Endothelial cell of umbilical vein (primary cell): Measurements from ENCODE around the gene CHN1. TPM values are rescaled to one million over a fixed set of nuclear protein-coding genes. Genes with fewer than 3 reads are reported as not detected.

Source experiments
- BruUV-seq: library from RNA; stranded (reverse); fragments of 400-500 nt; replicated peaks from 2 replicates; lab custom pipeline; 2021; lab: Mats Ljungman, UMichigan
- CTCF ChIA-PET: fragments of 300-600, 350-600 bp; sonication (Branson Sonifier 250); formaldehyde crosslinking; loops from one replicate; lab custom pipeline; 2021; ENCODE audit warnings: antibody characterized with exemption, inconsistent platforms; lab: Charles Lee
- POLR2A ChIA-PET: fragments of 300-600, 350-600 bp; sonication (Branson Sonifier 250); formaldehyde crosslinking; loops from one replicate; lab custom pipeline; 2021; ENCODE audit warnings: antibody characterized with exemption, inconsistent platforms; lab: Charles Lee
- DNase-seq: peaks from one replicate; pipeline ENCODE4 v3.0.0-alpha.2; 2011; ENCODE audit warnings: low read depth, low spot score
- FAIRE-seq: peaks from 2 replicates; lab custom pipeline; 2011; peaks lifted over from hg19 to GRCh38; lab: Jason Lieb, UNC
- H2AFZ ChIP-seq: 2 replicates; pipeline ENCODE4 v1.6.0; 2012; ENCODE audit warnings: low read depth, low read length, control low read depth, inconsistent platforms
- H3K27ac ChIP-seq: 2 replicates; pipeline ENCODE4 v1.5.1; 2011; ENCODE audit warnings: low read depth, mild to moderate bottlenecking, control low read depth, low read length, moderate library complexity; ENCODE audit not compliant: insufficient read depth
- H3K27me3 ChIP-seq, 2 experiments: 2 replicates each; pipeline versions ENCODE4 v1.6.0 to v1.6.1; 2011; ENCODE audit warnings: low read length in 2 of 2, mixed read lengths in 1 of 2; ENCODE audit not compliant: control insufficient read depth in 2 of 2, insufficient read depth in 2 of 2
- H3K36me3 ChIP-seq, 2 experiments: 2 replicates in 1 of 2; 3 replicates in 1 of 2; pipeline ENCODE4 v1.5.1; 2011; ENCODE audit warnings: low read length in 2 of 2, mild to moderate bottlenecking in 1 of 2, moderate library complexity in 1 of 2; ENCODE audit not compliant: control insufficient read depth in 2 of 2, insufficient read depth in 2 of 2; ENCODE audit errors: extremely low read depth in 1 of 2
- H3K4me1 ChIP-seq: 3 replicates; pipeline ENCODE4 v1.5.1; 2011; ENCODE audit warnings: mild to moderate bottlenecking, low read length; ENCODE audit not compliant: control insufficient read depth, insufficient read depth; ENCODE audit errors: extremely low read depth
- H3K4me2 ChIP-seq: 2 replicates; pipeline ENCODE4 v1.6.1; 2011; ENCODE audit warnings: low read length, control low read depth, mixed read lengths; ENCODE audit not compliant: insufficient read depth
- H3K4me3 ChIP-seq, 3 experiments: fragments of 200-600 bp in 1 of 3; sonication (generic), shearing (Covaris generic) in 1 of 3; replicated peaks in 1 of 3; 2 replicates each; pipeline ENCODE4 v1.5.1; 2011 to 2016; ENCODE audit warnings: control low read depth in 3 of 3, low read length in 3 of 3, mild to moderate bottlenecking in 2 of 3, inconsistent platforms in 1 of 3, low read depth in 1 of 3, moderate library complexity in 1 of 3; ENCODE audit not compliant: insufficient read depth in 1 of 3
- H3K79me2 ChIP-seq: 2 replicates; pipeline ENCODE4 v1.6.0; 2012; ENCODE audit warnings: low read length, inconsistent platforms; ENCODE audit not compliant: control insufficient read depth, insufficient read depth
- H3K9ac ChIP-seq: replicated peaks from 2 replicates; pipeline ENCODE3; 2011; ENCODE audit warnings: low read length, control low read depth; ENCODE audit not compliant: insufficient read depth; ENCODE audit errors: extremely low read depth
- H3K9me1 ChIP-seq: replicated peaks from 3 replicates; pipeline ENCODE4 v1.6.0; 2011; ENCODE audit warnings: mild to moderate bottlenecking, low read length; ENCODE audit not compliant: control insufficient read depth, insufficient read depth; ENCODE audit errors: extremely low read depth
- H3K9me3 ChIP-seq: replicated peaks from 2 replicates; pipeline ENCODE4 v1.5.1; 2012; ENCODE audit warnings: low read length, inconsistent platforms; ENCODE audit not compliant: control insufficient read depth, insufficient read depth
- H4K20me1 ChIP-seq: replicated peaks from 2 replicates; pipeline ENCODE3; 2011; ENCODE audit warnings: mild to moderate bottlenecking, low read length; ENCODE audit not compliant: control insufficient read depth, insufficient read depth; ENCODE audit errors: extremely low read depth
- CTCF ChIP-seq, 2 donors: IDR thresholded peaks; 1 replicate in 1 of 2; 2 replicates in 1 of 2; pipeline ENCODE4 v1.5.1; 2011; ENCODE audit warnings: low read length in 2 of 2, mild to moderate bottlenecking in 2 of 2, moderate library complexity in 2 of 2, control low read depth in 1 of 2, inconsistent platforms in 1 of 2, low read depth in 1 of 2; ENCODE audit not compliant: insufficient read depth in 1 of 2; ENCODE audit errors: extremely low read depth in 1 of 2
- EZH2 ChIP-seq: IDR thresholded peaks from 2 replicates; pipeline ENCODE4 v1.6.1; 2012; ENCODE audit warnings: borderline replicate concordance, low read depth, mild to moderate bottlenecking, moderate library complexity, low read length, inconsistent platforms; ENCODE audit not compliant: severe bottlenecking
- FOS ChIP-seq: IDR thresholded peaks from 2 replicates; pipeline ENCODE4 v1.6.1; 2011; ENCODE audit warnings: mild to moderate bottlenecking, low read length, moderate library complexity, borderline replicate concordance; ENCODE audit not compliant: insufficient read depth
- GATA2 ChIP-seq: IDR thresholded peaks from 2 replicates; pipeline ENCODE4 v1.7.0; 2011; ENCODE audit warnings: low read depth, mild to moderate bottlenecking, moderate library complexity, mixed read lengths, low read length; ENCODE audit not compliant: insufficient read length, insufficient read depth
- JUN ChIP-seq: IDR thresholded peaks from 2 replicates; pipeline ENCODE4 v1.6.1; 2011; ENCODE audit warnings: borderline replicate concordance, low read depth; ENCODE audit not compliant: insufficient read length, insufficient read depth
- MAX ChIP-seq: IDR thresholded peaks from 2 replicates; pipeline ENCODE4 v1.6.1; 2011; ENCODE audit not compliant: insufficient read depth, insufficient read length
- MYC ChIP-seq: IDR thresholded peaks from one replicate; pipeline ENCODE4 v1.6.1; 2011; ENCODE audit warnings: mild to moderate bottlenecking, low read depth, low read length
- POLR2A ChIP-seq: IDR thresholded peaks from 2 replicates; pipeline ENCODE4 v1.6.1; 2012; ENCODE audit warnings: low read depth, mild to moderate bottlenecking, control low read depth, low read length
- POLR2AphosphoS5 ChIP-seq: IDR thresholded peaks from 2 replicates; pipeline ENCODE4 v1.6.1; 2012; ENCODE audit warnings: low read depth, mild to moderate bottlenecking, control low read depth, low read length, moderate library complexity; ENCODE audit not compliant: insufficient read depth
- dilution Hi-C: fragments of 300-500 bp; cut with MboI; formaldehyde crosslinking; loops from one replicate; pipeline ENCODE4 v1.15.0; 2019; ENCODE audit warnings: low sequenced_read_pairs; ENCODE audit not compliant: extremely low pct_ligation_motif_present
- intact Hi-C: fragments of 100-400 bp; cut with micrococcal nuclease; formaldehyde crosslinking; loops from one replicate; pipeline ENCODE4 v1.10.0; 2022
- polyA plus RNA-seq, 4 experiments: library from polyadenylated mRNA; depleted of rRNA in 3 of 4; stranded (reverse) in 3 of 4; unstranded in 1 of 4; fragments of >200 nt; gene quantifications; 2 replicates each; pipeline versions ENCODE4 v1.2.1 to v1.2.3, GENCODE V29; 2011 to 2012; ENCODE audit warnings: missing spikeins in 1 of 4
- total RNA-seq: library from RNA; stranded (reverse); gene quantifications from 2 replicates; pipeline ENCODE4 v1.2.3, GENCODE V29; 2021

Gene CHN1
- total and polyA plus RNA-seq, 2 donors (not counting 3 experiments of a cell fraction or from before 2014, with no cell fraction given): 23.3 to 24.9 TPM

GRCh38 chr2:174897286-174897685 lies 107.9 kb downstream of the CHN1 start:
- H3K27ac ChIP-seq: no peak overlapping the region
- ChIA-PET CTCF (interaction anchor here (1.2 to 3.2 kb wide), 3 partner anchors 15 to 126 kb away, joined by 3 to 15 read pairs (median 3); no protein-coding TSS in a partner anchor), POLR2A (no interaction called here)
- H2AFZ ChIP-seq: no peak overlapping the region
- no peaks in the 10 kb centered on the region for H3K36me3 ChIP-seq
- H3K4me1 ChIP-seq: no peaks in the 10 kb centered on the region
- H3K4me3 ChIP-seq: no peak overlapping the region
- dilution Hi-C loops (no loop called here), intact Hi-C loops (no loop called here)
- DNase-seq (no peak), FAIRE-seq (no peak)
- no peaks in the 10 kb centered on the region for H3K27me3 ChIP-seq
- no peaks in the 10 kb centered on the region for H3K9me1 ChIP-seq
- no peaks in the 10 kb centered on the region for H3K79me2 ChIP-seq
- TF ChIP-seq MYC (no peak), GATA2 (no peak), JUN (no peak), POLR2A (no peak), EZH2 (no peak), CTCF (IDR thresholded peaks at IDR 0.05; ENCODE audit: extremely low read depth in 1 of 2, insufficient read depth in 1 of 2, low read depth in 1 of 2, low read length in 2 of 2) (no peak), POLR2AphosphoS5 (no peak), FOS (no peak), MAX (no peak)
- H3K4me2 ChIP-seq: no peak overlapping the region
- H4K20me1 ChIP-seq: no peaks in the 10 kb centered on the region
- no peak overlapping the region for H3K9ac ChIP-seq
- no TSS peak for BruUV-seq
- no peaks in the 10 kb centered on the region for H3K9me3 ChIP-seq
